Middle frontal gyrus (tissue), 1 donor: ENCODE results near the gene PRAME.
"Not testable (repeated sequence)": the region's sequence is repeated elsewhere in the genome, so short reads cannot be mapped to it uniquely, and the experiment has no call there.

Experiments
- DNase-seq: peaks from one replicate; pipeline ENCODE4 v3.0.0-alpha.2; 2015; ENCODE audit warnings: low spot score; ENCODE audit errors: extremely low spot score

Gene PRAME, protein sequence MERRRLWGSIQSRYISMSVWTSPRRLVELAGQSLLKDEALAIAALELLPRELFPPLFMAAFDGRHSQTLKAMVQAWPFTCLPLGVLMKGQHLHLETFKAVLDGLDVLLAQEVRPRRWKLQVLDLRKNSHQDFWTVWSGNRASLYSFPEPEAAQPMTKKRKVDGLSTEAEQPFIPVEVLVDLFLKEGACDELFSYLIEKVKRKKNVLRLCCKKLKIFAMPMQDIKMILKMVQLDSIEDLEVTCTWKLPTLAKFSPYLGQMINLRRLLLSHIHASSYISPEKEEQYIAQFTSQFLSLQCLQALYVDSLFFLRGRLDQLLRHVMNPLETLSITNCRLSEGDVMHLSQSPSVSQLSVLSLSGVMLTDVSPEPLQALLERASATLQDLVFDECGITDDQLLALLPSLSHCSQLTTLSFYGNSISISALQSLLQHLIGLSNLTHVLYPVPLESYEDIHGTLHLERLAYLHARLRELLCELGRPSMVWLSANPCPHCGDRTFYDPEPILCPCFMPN

DNA sequence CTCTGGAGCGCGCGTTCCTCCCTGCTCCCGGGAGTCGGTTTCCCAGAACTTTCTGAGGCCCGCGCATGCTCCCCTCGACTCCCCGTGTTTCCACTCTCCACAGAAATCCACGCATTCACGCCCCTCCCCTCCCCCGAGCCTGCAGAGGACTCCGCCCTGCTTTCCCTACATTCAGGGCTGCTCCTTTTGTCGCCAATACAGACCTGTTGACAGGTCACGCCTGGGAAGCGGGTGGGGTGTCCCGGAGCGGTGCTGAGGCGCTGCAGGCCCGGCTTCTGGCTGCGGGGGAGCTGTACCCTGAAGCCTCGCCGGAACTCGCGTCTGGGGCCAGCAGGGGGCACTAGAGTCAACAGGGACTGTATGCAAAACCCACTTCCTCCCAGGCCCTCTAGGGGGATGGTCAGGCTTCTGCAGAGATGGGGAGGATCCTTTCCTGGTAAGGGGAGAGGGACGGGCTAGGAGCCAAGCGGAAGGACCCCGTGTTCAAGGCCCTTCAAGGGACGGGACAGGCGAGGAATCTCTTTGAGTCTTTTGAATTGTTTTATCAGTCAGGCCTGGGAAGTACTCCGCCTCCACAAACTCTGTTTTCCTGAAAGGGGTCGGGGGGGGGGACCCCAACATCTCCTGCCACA, at the start of gene PRAME:
PRAME (minus strand) TSS at position 294 of the 632 bp plus-strand sequence. CDS start 2,433 bp downstream, outside the sequence.
- DNase-seq, result no peak

DNA sequence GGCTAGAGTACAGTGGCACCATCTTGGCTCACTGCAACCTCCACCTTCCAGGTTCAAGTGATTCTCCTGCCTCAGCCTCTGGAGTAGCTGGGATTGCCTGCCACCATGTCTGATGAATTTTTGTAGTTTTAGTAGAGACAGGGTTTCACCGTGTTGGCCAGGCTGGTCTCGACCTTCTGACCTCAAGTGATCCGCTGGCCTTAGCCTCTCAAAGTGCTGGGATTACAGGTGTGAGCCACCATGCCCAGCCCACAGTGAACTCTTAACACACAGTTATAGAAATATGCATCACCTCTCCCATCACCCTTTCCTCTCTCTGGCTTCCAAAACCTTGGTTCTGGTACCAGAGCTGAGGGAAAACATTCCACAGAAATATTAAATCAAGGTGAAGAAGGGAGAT, 49.0 kb upstream of the PRAME start:
- not testable (repeated sequence) for DNase-seq

DNA sequence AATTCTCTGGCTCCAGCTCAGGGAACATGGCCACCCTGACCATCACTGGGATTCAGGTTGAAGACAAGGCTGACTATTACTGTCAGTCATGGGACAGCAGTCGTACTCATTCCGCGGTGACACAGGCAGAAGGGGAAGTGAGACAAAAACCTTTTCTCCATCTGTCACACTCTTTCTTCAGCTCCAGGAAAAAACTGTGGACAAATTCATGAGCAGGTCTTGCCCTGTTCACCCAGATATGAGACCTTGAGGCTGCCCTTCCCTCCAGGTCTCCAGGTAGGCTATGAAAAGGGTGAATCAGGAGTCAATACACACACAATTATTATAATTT, 46.0 kb upstream of the PRAME start:
- DNase-seq, result no peak

DNA sequence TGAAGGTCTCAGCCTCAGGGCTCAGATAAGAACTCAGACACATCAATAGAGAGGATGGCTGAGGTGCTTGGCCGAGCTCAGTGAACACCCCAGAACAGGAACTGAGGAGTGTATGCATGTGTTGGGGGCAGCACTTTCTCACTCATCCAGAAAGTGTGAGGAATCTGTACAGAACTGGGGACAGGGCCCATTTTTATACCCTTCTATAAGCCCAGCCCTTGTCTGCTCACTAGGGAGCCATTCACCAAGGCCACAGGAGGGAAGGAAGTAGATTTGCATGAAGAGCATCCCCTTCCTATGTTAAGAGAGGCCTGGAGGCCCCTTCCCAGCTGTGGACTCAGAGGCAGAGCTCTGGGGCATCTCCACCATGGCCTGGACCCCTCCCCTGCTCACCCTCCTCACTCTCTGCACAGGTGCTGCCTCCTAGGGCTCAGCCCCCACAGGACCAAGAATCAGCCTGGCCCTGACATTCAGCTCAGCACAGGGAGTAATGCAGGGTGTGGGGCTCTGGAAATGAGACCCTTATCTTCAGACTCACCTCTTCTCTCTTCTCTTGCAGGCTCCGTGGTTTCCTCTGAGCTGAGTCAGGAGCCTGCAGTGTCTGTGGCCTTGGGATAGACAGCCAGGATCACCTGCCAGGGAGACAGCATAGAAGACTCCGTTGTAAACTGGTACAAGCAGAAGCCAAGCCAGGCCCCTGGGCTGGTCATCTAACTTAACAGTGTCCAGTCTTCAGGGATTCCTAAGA, 45.4 kb upstream of the PRAME start:
- DNase-seq, result no peak

DNA sequence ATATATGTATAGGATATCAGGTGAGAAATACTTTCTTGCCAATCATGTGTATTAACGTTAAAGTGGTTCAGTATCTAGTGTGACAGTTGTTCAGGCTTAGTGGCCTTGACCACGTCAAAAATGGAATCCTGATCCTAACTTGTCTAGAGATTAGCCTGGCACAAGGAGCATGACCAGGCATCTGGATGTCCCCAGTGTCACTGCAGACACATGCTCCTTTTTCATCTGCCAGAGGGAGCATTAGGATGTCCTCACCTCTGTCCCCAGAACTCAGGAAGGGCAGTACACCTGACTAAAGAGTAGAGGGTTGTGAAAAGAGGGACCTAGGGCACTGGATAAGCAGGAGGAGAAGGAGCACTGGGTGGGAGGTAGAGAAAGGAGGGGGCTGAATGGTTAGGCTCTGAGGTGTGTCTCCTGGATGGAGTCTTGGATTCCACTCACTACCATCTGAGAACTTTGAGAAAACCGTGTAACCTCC, 44.4 kb upstream of the PRAME start:
- no peak for DNase-seq

DNA sequence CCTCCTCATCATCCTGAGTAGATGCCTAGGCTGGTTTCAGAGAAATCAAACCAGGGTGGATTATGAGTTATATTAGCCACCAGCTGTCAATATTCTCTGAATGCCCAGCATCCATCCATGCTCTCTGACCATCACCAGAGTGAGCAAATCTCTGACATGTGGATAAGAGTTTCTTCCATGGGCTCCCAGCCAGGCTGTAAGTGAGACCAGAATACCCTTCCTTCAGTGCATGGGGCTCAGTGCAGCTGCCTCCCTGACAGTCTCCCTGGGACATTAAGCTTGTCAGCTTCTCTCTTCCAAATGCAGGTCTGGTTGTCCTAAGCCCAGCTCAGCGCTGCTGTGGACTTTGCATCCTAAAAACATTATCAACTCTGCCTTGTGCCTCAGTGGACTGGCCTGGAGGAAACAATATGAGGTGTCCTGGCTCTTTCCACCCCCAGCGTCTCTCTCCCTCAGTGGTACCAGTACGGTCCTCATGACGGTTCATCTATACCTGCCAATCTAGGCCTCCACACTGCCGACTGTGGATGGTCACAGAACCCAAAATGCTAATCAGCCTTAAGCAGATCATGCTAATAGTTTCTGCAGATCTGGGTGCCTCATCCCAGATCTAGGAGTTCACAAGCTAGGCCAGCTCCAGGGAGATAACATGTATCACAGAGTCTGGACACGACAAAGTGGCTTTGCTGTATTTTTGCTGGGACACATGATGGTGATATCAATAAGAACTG, 41.6 kb upstream of the PRAME start:
- no peak for DNase-seq

DNA sequence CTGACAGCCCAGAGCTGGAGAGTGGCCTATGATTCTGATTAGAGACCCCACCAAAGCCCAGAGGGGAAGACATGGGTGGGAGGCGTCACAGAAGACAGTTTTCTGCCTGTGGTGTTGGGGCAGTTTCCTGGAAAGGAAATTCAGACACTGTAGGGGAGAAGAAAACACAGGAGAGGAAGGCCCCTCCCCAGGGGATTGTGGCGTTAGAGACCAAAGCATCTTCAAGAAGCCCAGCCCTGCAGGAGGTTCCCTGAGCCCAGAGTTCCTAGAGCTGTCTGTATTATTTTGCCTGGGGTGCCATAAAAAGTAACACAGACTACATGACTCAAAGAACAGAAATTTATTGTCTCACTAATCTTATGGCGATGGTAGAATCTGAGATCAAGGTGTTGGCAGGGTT, 40.2 kb upstream of the PRAME start:
- no peak for DNase-seq

DNA sequence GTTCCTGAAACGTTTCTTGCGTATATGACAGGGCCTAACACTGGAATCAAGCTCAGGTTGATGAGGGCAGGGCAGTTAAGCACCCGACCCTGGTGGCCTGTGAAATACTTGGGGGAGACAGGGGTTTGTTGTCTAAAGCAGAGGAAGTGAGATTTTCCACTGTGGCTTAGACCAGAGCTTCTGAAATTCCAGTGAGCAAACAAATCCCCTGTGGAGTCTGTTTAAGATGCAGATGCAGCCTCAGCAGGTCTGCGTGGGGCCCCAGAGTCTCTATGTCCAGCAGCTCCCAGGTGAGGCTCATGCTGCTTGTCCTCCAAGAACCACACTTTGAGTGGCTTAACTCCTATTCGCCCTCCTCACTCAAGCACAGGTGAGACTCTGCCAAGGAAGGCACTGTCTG, 39.1 kb upstream of the PRAME start:
- DNase-seq, result no peak

DNA sequence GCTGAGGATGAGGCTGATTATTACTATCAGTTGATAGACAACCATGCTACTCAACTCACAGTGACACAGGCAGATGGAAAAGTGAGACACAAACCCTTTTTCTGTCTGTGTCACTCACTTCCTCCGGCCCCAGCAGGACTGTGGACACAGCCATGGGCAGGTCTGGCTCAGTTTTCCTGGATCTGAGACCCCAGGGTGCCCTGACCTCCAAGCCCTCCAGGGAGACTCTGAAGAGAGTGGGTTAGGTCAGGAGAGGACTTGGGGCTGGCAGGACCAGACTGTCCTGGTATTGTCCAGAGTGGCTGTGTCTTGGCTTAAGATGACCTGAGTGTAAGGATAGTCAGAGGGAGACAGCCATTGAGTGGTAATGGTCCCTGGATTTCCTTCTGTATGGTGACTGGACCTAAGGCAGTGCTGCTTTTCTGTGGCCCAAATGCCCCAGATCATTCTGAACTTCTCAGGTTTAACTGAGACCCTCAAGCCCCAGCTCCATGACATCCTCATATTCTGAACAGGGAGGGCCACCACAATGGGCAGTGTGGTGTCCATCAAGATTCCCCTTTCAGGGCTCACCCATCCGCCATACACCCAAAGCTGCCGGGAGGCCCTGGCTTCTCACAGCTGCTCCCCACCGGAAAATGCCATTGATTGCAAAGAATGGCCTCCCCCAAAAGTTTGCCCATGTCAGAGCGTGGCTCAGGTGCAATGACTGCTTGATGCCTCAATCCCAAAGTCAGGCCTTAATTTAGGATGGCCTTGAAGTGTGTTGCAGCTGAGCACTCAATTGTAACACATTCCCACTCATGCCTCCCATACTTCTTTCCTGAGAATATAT, 36.2 kb upstream of the PRAME start:
- no peak for DNase-seq

DNA sequence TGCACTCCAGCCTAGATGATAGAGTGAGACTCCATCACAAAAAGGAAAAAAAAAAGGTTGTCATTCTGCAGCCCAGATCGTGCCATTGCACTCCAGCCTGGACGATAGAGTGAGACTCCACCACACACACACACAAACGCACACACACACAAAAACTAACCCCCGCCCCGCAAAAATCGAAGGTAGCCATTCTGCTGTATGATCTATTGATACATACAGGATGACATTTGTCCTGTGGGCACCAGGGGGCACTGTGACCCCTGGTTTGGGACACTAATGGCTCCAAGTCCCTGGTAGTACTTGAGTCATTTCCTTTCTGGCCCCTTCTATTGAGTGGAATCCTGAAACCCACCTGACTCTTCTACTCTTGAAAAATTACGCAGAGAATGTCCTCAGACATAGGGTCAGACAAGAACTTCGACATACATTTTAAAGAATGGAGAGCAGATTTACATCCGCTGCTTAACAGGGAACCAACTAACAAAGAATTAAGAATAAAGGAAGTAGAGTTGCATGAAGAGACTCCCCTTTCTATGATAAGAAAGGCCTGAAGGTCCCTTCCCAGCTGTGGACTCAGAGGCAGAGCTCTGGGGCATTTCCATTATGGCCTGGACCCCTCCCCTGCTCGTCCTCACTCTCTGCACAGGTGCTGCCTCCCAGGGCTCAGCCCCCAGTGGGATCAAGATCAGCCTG, 35.0 kb upstream of the PRAME start:
- no peak for DNase-seq

DNA sequence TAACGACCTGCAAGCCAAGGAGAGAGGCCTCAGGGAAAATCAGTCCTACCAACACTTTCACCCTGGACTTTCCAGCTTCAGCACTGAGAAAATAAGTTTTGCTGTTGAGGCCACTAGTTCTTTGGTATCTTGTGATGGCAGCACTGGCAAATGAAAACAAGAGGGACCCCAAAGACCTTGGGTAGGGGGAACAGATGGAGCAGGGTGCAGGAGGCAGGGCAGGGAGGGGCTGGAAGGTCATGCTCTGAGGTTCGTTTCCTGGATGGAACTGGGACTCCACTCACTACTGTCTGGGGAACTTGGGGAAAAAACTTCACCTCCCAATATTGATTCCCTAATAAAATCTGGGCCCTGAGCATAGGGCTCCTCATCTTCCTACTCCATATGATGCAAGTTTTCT, 34.2 kb upstream of the PRAME start:
- DNase-seq, result no peak

DNA sequence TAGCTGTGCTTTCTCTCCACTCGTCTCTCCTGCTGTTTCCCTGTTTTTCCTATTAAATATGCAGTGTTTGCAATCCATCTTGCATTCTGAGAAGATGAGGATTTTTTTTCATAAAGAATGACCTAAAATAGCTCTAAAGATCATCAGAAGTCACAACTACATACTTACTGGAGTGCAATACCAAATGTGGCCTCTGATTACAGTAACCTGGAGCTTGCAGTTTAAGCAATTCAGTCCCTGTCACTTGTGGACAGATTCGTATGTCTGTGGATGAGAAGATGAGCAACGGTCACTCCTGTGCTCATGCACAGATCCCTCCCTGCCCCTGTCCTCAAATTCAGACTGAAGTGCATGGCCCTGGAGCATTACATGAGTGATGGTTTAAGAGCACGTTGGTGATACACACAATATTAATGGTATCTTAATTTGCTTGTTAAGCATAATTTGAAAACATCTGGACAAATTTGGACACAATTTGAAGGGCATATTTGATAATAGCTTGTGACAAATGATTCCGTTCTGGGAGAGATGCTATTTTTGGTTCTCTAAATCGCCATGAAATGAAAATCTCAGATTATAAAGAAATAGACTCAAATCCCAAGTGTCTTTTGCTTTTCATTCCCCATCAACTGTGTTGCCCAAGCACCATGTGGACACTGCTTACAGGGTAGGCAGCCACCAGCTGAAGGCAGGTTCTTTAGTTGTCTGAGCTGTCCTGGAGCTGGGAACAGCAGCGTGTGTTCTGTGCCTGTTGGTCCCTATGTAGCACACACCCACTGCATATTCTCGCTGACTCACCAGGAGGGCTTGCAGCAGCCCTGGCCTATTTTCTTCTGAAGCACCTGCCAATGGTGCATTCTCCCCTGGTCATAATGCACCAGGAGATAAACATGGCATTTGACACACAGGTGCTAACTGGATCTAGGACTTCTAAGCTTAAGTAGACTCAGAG, 32.6 kb upstream of the PRAME start:
- DNase-seq, result no peak

DNA sequence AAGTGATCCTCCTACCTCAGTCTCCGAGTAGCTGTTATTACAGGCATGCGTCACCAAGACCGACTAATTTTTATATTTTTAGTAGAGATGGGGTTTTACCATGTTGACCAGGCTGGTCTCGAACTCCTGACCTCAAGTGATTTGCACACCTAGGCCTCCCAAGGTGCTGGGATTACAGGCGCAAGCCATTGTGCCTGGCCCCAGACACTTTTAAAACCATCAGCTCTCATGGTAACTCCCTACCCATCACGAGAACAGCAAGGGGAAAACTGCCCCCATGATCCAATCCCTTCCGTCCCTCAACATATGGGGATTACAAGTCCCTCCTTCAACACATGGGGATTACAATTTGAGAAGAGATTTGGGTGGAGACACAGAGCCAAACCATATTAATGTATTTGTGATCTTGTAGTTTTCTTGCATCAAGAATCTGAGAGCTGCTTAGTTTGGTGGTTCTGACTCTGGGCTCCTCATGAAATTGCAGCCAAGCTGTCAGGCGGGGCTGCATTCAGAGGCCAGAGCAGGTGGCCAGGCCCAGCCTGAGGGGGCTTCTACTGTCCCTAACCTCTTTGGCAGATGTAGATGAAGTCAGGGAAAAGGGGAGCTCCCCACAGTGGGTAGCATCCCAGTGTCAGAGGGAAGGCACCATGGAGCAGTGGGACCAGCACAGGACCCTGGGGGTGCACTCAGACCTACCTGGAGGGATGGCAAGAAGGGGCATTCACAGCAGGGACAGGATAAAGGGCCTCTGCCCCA, 31.2 kb upstream of the PRAME start:
- no peak for DNase-seq

DNA sequence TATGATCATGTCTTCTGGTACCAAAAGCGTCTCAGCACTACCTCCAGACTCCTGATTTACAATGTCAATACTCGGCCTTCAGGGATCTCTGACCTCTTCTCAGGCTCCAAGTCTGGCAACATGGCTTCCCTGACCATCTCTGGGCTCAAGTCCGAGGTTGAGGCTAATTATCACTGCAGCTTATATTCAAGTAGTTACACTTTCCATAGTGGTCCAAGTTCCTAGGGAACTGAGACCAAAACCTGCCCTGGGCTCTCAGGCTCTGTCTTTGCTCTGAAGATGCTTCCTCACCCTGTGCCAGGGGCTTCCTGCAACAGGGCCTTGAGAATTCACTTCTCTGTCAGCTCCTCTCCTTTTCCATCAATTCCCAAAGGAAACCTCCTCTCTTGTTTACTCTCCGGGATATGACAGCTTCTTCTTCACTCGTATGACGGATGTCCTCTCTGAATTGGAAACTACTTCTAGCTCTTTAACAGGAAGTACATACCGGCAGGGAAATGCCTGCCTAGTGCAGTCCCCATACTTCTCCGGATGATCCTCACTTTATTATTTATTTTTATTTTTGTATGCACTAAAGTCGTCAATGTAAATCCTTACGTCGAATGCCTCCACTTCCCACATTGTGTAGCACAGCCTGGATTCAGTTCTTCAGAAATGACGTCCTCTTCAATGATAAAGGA, 29.6 kb upstream of the PRAME start:
- DNase-seq, result no peak

DNA sequence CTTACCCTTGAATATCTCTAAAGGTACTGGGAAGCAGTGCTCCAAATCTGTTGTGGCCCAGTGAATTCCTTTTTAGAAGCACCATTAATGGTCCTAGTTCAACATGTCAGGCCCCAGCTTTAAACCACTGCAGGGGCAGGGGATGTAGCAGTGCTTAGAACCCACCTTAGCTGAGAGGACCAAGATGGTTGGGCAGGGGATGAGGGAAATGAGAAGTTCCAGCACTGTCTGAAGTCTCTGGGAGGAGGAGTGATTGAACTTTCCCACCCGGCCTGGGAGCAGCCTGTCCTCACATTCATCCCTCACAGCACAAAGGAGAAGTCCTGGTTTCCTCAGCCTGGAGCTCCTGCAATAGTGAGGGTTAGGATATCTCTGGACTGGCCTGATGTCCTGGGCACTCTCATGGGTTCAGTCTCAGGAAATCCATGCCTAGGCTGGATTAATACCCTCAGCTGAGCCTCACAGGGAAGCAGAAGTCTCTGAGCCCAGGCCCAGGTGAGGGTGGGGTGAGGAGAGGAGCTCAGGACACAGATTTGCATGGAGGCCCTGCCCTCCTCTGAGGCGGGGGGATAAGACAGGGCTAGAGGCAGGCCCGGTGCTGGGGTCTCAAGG, 28.6 kb upstream of the PRAME start:
- no peak for DNase-seq

DNA sequence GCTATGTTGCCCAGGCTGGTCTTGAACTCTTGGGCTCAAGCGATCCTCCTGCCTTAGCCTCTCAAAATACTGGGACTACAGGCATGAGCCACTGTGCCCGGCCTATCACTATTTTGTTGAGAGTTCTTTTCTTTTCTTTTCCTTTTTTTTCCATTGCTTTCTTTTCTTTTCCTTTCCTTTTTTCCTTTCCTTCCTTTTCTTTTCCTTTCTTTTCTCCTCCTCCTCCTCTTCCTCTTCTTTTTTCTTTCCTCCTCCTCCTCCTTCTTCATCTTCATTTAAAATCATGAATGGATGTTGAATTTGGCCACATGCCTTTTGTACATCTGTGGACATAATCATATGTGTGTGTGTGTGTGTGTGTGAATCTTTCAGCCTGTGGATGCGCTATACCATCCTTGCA, 25.7 kb upstream of the PRAME start:
- DNase-seq, result no peak

DNA sequence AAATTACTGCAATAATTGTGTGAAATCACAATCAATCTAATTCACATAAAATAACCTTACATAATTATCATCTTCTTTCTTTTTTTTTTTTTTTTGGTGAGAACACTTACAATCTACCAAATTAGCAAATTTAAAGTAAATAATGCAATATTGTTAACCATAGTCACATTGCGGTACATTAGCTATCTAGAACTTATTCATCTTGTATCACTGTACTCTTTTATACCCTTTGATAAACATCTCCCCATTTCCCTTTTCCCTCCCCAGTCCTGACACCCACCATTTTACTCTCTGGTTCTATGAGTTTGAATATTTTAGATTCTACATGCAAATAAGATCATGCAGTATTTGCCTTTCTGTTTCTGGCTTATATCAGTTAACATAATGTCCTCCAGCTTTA, 24.0 kb upstream of the PRAME start:
- DNase-seq, result no peak
